ENCODE results near the gene CHTF18.

Gene CHTF18

GRCh38 chr16:760545-761343, 27.7 kb upstream of the CHTF18 start, which contains the start of gene MSLN:
MSLN (plus strand) TSS chr16:760734; CDS start chr16:762681, 1,947 bp downstream.
- no peak for DNase-seq (ENCODE audit: low read depth)

GRCh38 chr16:761625-762513, 26.6 kb upstream of the CHTF18 start:
- no peak for DNase-seq (ENCODE audit: low read depth)

GRCh38 chr16:762595-763268, 25.7 kb upstream of the CHTF18 start:
- no peak for DNase-seq (ENCODE audit: low read depth)

- no peak for DNase-seq (ENCODE audit: low read depth)
Observed at GRCh38 chr16:763369-764183, 24.8 kb upstream of the CHTF18 start.

GRCh38 chr16:764184-764750, 24.2 kb upstream of the CHTF18 start:
- DNase-seq (ENCODE audit: low read depth), result no peak

- DNase-seq (ENCODE audit: low read depth), result no peak
Observed at GRCh38 chr16:764848-765487, 23.5 kb upstream of the CHTF18 start.

GRCh38 chr16:765488-765865, 22.9 kb upstream of the CHTF18 start:
- no peak for DNase-seq (ENCODE audit: low read depth)

- no peak for DNase-seq (ENCODE audit: low read depth)
Observed at GRCh38 chr16:766008-766819, 22.2 kb upstream of the CHTF18 start.

GRCh38 chr16:766820-767640, 21.4 kb upstream of the CHTF18 start:
- no peak for DNase-seq (ENCODE audit: low read depth)

GRCh38 chr16:767743-768235, 20.6 kb upstream of the CHTF18 start:
- no peak for DNase-seq (ENCODE audit: low read depth)

- no peak for DNase-seq (ENCODE audit: low read depth)
Observed at GRCh38 chr16:768428-768827, 20.0 kb upstream of the CHTF18 start.

GRCh38 chr16:769184-769784, 19.1 kb upstream of the CHTF18 start:
- no peak for DNase-seq (ENCODE audit: low read depth)

- no peak for DNase-seq (ENCODE audit: low read depth)
Observed at GRCh38 chr16:769934-770333, 18.5 kb upstream of the CHTF18 start.

GRCh38 chr16:770411-770810, 18.0 kb upstream of the CHTF18 start:
- DNase-seq (ENCODE audit: low read depth), result no peak

- no peak for DNase-seq (ENCODE audit: low read depth)
Observed at GRCh38 chr16:772959-773358, 15.5 kb upstream of the CHTF18 start.

- no peak for DNase-seq (ENCODE audit: low read depth)
Observed at GRCh38 chr16:774086-775001, 14.1 kb upstream of the CHTF18 start.

- no peak for DNase-seq (ENCODE audit: low read depth)
Observed at GRCh38 chr16:775236-775796, 13.1 kb upstream of the CHTF18 start.
